NB4 (cell line): ENCODE measurements around the gene SPATA9.
A peak's percentile ranks its signal among the peaks of the same experiment; 100 is the strongest.

Experiments used
- DNase-seq: peaks from one replicate; pipeline ENCODE4 v3.0.0; 2010; ENCODE audit warnings: low read depth
- H3K4me3 ChIP-seq: one replicate; pipeline ENCODE4 v1.5.1; 2011; ENCODE audit warnings: mild to moderate bottlenecking, low read depth, low read length, moderate library complexity
- CTCF ChIP-seq: IDR thresholded peaks from one replicate; pipeline ENCODE4 v1.5.1; 2012; ENCODE audit warnings: low read depth, low read length
- MYC ChIP-seq: IDR thresholded peaks from 2 replicates; pipeline ENCODE4 v1.6.1; 2011; ENCODE audit warnings: low read depth, low read length
- POLR2A ChIP-seq: IDR thresholded peaks from 2 replicates; pipeline ENCODE4 v1.6.1; 2011; ENCODE audit warnings: mild to moderate bottlenecking; ENCODE audit not compliant: insufficient read length; ENCODE audit errors: extremely low read depth
- TF ChIP-seq, protein P1 (sequence below): IDR thresholded peaks from 2 replicates; pipeline ENCODE4 v1.6.1; 2011; ENCODE audit warnings: low read depth, low read length

Gene SPATA9

DNA sequence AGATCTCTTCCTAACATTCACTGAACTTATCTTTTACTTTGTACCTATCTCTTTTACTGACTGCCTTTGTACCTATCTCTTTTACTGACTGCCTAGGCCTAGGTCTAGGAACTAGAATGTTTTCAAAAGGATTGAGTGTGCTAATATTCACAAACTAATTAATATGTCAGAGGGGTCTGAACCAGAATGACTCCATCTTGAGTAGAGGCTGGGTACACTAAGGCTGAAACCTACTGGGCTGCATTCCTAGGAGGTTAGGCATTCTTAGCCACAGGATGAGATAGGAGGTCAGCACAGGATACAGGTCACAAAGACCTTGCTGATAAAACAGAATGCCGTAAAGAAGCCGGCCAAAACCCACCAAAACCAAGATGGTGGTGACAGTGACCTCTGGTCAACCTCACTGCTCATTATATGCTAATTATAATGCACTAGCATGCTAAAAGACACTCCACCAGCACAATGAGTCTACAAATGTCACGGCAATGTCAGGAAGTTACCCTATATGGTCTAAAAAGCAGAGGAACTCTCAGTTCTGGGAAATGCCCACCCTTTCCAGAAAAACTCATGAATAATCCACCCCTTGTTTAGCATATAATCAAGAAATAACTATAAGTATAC is 45.8 kb upstream of the SPATA9 start:
- no peak for DNase-seq
- H3K4me3 ChIP-seq: no peak overlapping the region
- TF ChIP-seq, protein P1, sequence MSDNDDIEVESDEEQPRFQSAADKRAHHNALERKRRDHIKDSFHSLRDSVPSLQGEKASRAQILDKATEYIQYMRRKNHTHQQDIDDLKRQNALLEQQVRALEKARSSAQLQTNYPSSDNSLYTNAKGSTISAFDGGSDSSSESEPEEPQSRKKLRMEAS: no peak

DNA sequence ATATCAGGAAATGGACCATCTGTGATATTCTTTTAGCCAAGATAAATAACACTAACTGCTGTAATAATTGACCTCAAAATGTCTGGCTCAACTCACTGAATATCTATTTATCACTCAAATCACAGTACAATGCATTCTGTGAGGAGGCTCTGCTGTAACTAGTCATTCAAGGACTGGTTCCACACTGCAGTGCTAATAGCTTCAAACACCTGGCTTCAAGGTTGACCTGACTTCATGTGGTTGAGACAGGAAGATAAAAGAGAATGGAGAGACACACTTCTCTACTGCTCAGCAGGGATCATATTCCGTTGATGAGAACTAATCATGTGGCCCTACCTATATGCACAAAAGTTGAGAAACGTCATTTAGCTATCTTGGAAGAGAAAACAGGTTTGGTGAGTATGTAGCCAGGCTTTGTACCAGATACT is 45.0 kb upstream of the SPATA9 start:
- no peak for DNase-seq
- TF ChIP-seq, protein P1: no peak
- TF ChIP-seq MYC (no peak), POLR2A (no peak), CTCF (no peak)
- H3K4me3 ChIP-seq: no peak overlapping the region

- TF ChIP-seq CTCF: no peak
- TF ChIP-seq MYC: no peak
- TF ChIP-seq POLR2A: no peak
- TF ChIP-seq, protein P1: no peak
- DNase-seq: peak; percentile 45
- H3K4me3 ChIP-seq: no peak overlapping the region
Observed at GRCh38 chr5:95726811-95727763, 44.3 kb upstream of the SPATA9 start.

- H3K4me3 ChIP-seq: no peak overlapping the region
- TF ChIP-seq CTCF: no peak
- no peak for TF ChIP-seq MYC
- no peak for TF ChIP-seq POLR2A
- TF ChIP-seq, protein P1: no peak
- peak; percentile 38 for DNase-seq
Observed at GRCh38 chr5:95725937-95726810, 43.4 kb upstream of the SPATA9 start.

DNA sequence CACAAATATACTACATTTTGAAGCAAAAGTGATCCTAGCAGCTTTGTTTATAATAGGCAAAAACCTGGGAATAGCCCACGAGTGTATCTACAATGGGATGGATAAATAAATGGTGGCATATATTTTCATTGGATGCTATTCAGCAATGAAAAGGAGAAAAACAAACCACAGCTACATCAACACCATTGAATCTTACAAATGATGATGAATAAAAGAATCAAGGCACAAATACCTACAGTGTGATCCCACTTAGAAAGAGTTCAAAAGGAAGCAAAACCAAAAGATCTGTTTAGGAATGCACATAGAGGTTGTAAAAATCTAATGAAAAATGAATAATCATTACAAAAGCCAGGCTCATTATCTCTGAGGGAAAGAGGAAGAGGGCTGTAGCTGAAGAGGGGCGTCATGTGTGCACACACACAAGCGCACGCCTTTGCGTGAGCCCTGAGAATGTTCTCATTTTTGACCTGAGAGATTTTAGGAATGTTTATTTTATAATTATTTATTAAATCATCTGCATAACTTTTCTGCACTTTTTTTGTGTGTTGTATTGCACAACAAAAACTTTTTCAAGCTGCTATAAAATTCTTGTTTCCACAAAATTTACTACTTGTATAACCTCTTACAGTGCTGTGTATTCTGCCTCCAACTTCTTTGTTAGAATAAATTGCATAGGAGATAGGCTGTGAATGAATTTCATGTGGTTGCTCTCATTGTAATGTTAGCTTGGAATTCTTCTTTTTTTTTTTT is 42.5 kb upstream of the SPATA9 start:
- TF ChIP-seq POLR2A (no peak), CTCF (no peak), MYC (no peak)
- TF ChIP-seq, protein P1: no peak
- DNase-seq: peak; percentile 58
- no peak overlapping the region for H3K4me3 ChIP-seq
